ENCODE data around the gene HIKESHI. TPM values are rescaled to one million over a fixed set of nuclear protein-coding genes. Genes with fewer than 3 reads are reported as not detected.

Gene HIKESHI
- total and polyA plus RNA-seq, 2 experiments from 2014 or later, result 71.2 to 162 TPM

- Mint-ChIP-seq H3K4me3 (no peak overlapping the region), H3K9me3 (no peaks in the 10 kb centered on the region), H3K36me3 (ENCODE audit: low read depth) (peaks cover 20% of the 10 kb centered on the region; the same call in 2 of the 3 replicates), H3K27me3 (ENCODE audit: insufficient read depth, low read depth, poor library complexity) (no peaks in the 10 kb centered on the region), H3K27ac (no peak overlapping the region), H3K4me1 (peaks cover 2% of the 10 kb centered on the region; the same call in 2 of the 3 replicates)
- no peaks in the 10 kb centered on the region for H3K4me1 ChIP-seq (ENCODE audit: insufficient read depth)
- ATAC-seq (no peak), DNase-seq (ENCODE audit: low spot score) (no peak)
- H3K4me2 ChIP-seq, result no peak overlapping the region
- H3K4me3 ChIP-seq, result no peak overlapping the region
- peaks cover 16% of the 10 kb centered on the region; the same call in 1 of the 2 replicates for H3K79me2 ChIP-seq (replicated peaks; ENCODE audit: insufficient read depth)
- H4K20me1 ChIP-seq (replicated peaks; ENCODE audit: insufficient read depth), result 0 out of 2 replicates have a peak, but pooled peaks cover 5% of the 10 kb centered on the region
- peaks cover 10% of the 10 kb centered on the region; the same call in 1 of the 2 replicates for H3K36me3 ChIP-seq (ENCODE audit: insufficient read depth)
- no peaks in the 10 kb centered on the region for H3F3A ChIP-seq (replicated peaks; ENCODE audit: low read depth)
- no peak overlapping the region for H2AFZ ChIP-seq
- H3K9me2 ChIP-seq (ENCODE audit: insufficient read depth), result no peaks in the 10 kb centered on the region
- TF ChIP-seq ZNF331 (CRISPR knock-in tag; IDR thresholded peaks at IDR 0.05; ENCODE audit: low read depth) (no peak), POLR2AphosphoS5 (IDR thresholded peaks at IDR 0.05; ENCODE audit: low read depth) (no peak), JUNB (IDR thresholded peaks at IDR 0.05; ENCODE audit: unreplicated experiment) (no peak), ZNF462 (CRISPR knock-in tag; IDR thresholded peaks at IDR 0.05) (no peak), EZH2 (IDR thresholded peaks at IDR 0.05; ENCODE audit: low read depth, unreplicated experiment) (no peak), NANOG (IDR thresholded peaks at IDR 0.05; ENCODE audit: borderline replicate concordance) (no peak), ETS1 (IDR thresholded peaks at IDR 0.05) (no peak), CREB1 (CRISPR knock-in tag; IDR thresholded peaks at IDR 0.05; ENCODE audit: low read depth) (no peak), REST (IDR thresholded peaks at IDR 0.05; ENCODE audit: unreplicated experiment) (no peak), ZNF114 (CRISPR knock-in tag; IDR thresholded peaks at IDR 0.05) (no peak), EZH2phosphoT487 (IDR thresholded peaks at IDR 0.05; ENCODE audit: unreplicated experiment) (no peak), STAT1 (IDR thresholded peaks at IDR 0.05; ENCODE audit: unreplicated experiment) (no peak), CTCF (conservative IDR thresholded peaks at IDR 0.05; ENCODE audit: low read depth in 2 of 2) (no peak)
- no peaks in the 10 kb centered on the region for H3K27me3 ChIP-seq (ENCODE audit: insufficient read depth)
- H3K27ac ChIP-seq (ENCODE audit: low read depth), result no peak overlapping the region
These were observed 22.3 kb upstream of the HIKESHI start for GRCh38 chr11:86279747-86280146.
